GM23248 (cell line): Measurements from ENCODE around the gene PLA2G2E.

Experiments
- EZH2 ChIP-seq: fragments of 200-600 bp; sonication (generic); IDR thresholded peaks from 2 replicates; pipeline ENCODE4 v1.6.1; 2018; ENCODE audit warnings: antibody characterized with exemption, mild to moderate bottlenecking; ENCODE audit not compliant: insufficient read depth, poor library complexity, severe bottlenecking
- EZH2phosphoT487 ChIP-seq: fragments of 200-600 bp; sonication (generic); IDR thresholded peaks from 2 replicates; pipeline ENCODE4 v1.6.1; 2018; ENCODE audit warnings: antibody characterized with exemption, moderate library complexity, mild to moderate bottlenecking, low read depth; ENCODE audit not compliant: insufficient read depth

DNA sequence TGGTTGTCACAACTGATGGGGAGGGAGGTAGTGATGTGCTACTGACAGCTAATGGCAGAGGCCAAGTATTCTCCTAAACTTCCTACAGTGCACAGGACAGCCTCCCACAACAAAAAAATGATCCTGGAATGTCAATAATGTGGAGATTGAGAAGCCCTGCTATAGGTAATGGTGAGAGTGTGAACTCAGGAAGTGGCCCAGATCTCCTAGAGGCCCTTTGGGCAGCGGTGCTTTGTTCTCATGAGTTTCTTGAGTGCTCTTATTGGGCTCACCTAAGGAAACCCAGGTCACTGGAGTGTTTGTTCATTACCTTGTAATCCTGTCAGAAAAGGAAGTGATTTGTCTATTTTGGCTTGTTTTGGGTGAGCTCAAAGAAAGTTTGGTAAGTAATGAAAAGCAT lies 35.3 kb downstream of the PLA2G2E start:
- TF ChIP-seq EZH2phosphoT487, result no peak
- TF ChIP-seq EZH2, result no peak
